GM18520 (cell line): Measurements from ENCODE around the gene TTC3.

ENCODE experiments used
- ATAC-seq: cut with Tn5 transposase; IDR thresholded peaks from one replicate; pipeline ENCODE4 v1.9.1; 2021; ENCODE audit not compliant: unreplicated experiment

The TTC3 gene

DNA sequence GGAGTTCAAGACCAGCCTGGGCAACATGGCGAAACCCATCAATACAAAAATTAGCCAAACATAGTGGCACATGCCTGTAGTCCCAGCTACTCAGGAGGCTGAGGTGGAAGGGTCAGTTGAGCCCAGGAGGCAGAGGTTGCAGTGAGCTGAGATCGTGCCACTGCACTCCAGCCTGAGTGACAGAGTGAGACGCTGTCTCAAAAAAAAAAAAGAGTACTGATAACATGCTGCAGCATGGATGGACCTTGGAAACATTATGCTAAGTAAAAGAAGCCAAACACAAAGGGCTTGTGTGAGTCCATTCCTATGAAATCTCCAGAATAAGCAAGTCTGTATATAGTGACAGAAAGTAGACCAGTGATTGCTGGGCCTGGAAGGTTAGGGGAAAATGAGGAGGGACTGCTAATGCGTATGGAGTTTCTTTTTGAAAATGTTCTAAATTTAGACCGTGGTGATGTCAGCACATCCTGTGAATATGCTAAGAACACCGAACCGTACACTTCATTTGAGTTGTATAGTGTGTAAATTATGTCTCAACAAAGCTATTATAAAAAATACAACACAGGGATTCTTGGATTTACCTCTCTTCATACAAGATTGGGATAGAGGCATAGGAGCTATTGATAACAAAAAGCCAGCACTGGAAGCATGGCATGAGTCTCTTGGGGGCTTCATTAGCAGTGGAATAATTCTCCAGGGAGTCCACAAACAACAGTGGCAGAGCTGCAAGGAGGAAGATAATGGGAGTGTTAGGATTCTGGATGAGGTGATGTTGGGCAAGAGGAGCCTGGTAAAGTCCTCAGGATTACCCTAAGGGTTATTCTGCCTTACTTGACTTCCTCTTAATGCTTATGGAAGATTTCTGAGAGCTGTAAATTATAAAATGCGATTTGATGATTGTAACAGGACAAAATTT lies 73.5 kb downstream of the TTC3 start:
- no peak for ATAC-seq

DNA sequence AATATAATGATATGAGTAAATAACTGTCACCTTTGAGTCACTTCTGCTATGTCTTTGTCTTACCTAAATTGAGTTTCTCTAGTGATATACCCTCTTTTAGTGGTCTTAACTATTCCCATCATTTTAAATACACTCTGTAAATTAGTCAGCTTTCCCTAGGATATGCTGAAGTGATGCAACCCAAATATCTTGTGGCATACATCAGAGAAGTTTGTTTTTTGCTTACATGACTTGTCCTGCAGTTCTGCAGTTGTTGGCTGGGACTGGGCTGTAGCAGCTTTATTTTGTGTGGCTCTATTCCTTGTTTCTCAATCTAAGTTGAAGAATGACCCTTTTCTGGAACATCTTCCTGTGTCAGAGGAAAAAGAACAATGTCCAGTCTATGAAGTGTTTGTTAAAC lies 76.4 kb downstream of the TTC3 start:
- no peak for ATAC-seq

DNA sequence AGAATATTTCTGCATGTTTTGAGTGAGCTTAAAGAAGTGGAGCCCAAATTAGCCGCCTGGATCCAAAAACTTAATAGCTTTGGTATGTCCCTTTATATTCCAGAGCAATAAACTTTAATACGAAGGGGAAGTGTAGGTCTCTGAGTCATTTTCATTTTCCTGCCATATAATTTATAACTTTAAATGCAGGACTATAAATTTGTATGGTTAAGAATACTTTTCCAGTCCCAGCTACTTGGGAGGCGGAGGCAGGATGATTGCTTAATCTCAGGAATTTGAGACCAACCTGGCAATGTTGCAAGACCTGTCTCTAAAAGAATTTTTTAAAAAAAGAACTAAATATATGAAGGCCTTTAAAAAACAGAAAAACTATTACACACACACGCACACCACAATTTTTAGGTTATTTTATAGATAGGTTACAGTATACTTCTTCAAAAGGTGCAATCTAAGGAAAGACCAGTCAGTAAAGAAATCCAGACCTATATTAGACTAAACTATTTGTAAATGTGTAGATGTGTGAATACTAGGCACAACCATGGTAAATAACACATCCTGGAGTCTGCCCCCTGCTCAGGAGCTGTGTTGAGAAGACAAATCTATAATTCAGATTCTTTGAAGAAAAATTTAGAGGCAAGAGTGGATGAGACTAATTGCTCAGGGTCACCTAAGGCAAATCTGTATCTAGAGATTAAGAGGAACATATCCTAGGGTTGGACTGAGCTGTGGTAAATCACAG lies 80.3 kb downstream of the TTC3 start:
- ATAC-seq: no peak

- ATAC-seq: no peak
Measured at GRCh38 chr21:37153935-37154350, 80.9 kb downstream of the TTC3 start.

DNA sequence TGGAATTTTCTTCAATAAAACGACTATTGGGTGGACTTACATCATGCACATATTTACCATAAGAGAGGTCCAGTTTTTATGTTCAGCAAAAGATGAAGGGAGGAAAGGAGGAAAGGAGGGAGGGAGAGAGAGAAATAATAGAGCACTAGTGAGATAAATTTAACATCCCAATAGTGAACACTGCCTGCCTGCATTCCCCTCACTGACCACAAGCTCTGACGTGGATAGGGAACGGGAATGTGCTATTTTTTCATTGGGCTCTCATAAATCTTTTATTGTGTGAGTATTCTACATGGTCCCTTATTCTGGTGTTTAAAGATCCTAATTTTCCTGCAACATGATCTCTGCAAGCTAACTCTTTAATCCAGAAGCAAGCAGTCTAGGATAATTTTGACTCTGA lies 82.1 kb downstream of the TTC3 start:
- no peak for ATAC-seq

DNA sequence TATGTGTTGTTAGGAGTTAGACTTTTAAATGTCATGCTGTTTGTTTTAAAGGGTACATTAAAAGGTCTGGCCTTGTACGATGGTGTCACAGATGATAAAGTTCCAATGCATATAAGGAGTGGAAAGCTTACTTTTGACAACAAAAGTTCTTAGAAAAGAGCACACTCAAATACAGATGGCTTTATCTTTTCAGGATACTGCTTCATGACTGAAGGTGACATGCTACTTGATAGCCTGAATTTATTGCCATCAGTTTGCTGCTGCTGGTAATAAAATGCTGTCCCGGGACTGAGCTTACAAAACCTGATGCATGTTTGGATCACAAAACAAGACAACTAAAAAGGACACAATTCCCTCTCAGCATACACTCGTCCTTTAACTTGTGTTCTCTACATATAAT lies 84.9 kb downstream of the TTC3 start:
- no peak for ATAC-seq

- ATAC-seq: no peak
Measured at GRCh38 chr21:37159053-37159776, 86.2 kb downstream of the TTC3 start.

GRCh38 chr21:37159949-37160348 lies 86.9 kb downstream of the TTC3 start:
- no peak for ATAC-seq

DNA sequence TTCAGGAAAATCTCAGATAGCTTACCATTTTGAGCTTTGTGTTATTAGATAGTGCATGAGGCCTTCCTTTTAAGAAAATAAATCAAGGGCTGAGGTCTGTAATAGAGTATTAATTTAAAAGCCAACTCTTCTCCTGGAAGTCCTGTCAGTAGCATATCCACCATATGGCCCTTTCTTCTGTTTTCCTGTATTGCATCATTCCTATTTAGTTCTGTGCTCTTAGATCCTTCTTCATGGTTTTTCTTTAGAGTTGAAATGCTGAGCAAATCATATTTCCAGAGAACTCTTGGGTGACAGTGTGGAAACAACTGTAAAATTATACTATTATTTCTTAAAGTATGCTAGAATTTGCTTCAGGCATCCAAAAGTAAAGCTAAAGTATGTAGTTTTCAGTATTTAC lies 91.7 kb downstream of the TTC3 start:
- no peak for ATAC-seq

- no peak for ATAC-seq
Measured at GRCh38 chr21:37165586-37165985, 92.5 kb downstream of the TTC3 start.

GRCh38 chr21:37166733-37167132 lies 93.7 kb downstream of the TTC3 start:
- no peak for ATAC-seq

- ATAC-seq: no peak
Measured at GRCh38 chr21:37168666-37169065, 95.6 kb downstream of the TTC3 start.

DNA sequence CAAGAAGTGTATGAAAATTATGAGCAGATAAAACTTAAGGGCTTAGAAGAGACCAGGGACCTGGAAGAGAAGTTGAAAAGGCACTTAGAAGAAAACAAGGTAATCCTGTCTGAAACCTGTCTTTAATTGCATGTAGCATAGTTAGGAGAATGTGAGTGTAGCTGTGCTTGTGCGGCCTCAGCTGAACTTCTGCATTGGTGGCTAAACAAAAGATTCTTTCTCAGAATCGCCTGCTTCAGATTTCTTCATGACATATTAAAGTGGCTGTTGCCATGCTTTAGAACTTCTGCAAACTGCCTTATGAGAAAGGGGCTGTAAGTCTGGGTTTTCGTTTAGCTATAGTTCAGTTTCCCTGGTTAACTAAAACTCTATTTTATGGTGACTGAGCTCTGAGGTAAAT lies 99.6 kb downstream of the TTC3 start:
- no peak for ATAC-seq

GRCh38 chr21:37176716-37177115 lies 103.7 kb downstream of the TTC3 start:
- no peak for ATAC-seq

DNA sequence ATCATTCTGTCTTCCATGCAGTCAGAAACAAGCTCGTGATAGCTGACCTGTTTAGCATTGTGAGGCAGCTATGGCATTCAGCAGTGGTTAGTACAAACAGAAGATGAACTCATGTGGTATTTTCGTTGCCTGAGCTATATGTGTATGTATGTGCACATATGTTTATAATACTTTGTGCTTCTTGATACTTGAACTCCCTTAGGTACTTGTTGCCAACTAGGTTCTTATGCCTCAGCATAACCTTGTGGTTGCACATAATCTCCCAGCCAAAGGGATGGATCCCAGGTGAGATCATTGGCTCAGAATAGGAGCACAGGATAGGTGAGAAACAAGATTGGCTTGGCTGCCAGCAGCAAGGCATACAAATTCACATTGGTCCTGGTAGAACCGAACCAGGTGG lies 108.0 kb downstream of the TTC3 start:
- no peak for ATAC-seq

DNA sequence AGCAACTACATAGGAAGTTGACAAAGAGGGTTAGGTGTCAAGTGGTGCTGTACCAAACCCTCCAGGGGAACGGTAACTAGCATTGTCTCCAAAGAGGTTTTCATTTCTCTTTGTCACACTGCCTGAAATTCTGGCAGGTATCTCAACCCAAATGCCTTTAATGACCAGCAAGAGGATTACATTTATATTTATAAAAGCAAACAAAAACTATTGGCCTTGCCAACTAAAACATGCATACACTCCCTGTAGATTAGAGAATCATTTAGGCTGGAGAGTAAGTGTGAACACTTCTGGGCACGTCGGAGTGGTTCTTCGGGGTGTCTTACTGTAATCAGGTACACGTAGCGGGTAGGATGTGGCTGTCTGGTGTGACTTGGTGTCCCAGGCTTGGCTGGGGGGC lies 109.2 kb downstream of the TTC3 start:
- no peak for ATAC-seq

DNA sequence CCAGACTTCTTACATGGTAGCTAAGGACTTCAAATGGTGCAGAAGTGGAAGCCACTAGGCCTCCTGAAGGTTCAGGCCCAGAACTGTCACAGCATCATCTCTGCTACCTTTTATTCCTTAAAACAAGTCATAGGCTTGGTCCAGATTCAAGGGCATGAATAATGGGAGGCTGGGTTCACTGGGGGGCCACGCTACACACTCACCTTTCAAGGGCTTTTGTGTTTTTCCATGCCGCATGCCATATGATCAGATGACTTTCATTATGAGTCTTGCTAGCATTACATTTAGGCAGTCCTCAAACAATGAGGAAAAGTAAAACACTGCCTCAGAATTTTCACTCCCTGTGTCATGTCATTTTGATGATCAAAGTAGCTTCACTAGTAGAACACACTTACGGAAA lies 110.7 kb downstream of the TTC3 start:
- no peak for ATAC-seq

DNA sequence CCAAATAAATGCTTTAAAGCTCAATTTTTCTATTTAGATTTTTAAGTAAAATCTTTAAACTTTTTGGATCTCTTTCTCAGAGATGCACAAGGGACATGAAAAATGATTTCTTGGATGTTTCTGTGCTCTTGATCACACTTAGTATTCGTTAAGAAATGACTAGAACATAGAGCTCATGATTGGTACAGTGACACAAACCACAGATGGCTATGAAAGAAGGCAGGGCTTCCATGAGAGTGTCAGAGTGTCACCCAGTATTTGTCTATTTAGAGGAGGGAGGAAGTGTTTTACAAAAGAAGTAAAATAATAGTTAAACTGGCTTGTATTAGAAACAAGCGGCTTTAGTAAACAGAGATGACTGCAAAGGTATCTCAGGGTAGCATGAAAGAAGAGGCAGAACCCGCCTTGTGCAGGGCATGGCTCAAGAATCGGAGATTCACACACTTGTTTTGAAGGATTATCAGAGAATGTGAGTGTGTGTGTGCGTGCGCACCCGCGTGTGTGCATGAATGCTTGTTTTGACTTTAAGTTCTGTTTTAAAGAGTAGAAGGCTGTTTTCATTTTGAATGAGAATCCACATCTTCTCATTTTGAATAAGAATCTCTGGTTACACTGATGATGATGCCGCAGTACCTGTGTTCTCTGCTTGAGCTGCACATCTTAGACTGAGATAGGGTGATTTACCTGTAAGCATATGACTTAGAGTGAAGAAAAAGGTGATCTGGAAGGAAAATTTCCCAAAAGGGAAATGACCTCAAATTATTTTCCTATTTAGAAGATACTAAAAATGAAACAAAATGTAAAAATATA lies 111.9 kb downstream of the TTC3 start:
- no peak for ATAC-seq

- ATAC-seq: no peak
Measured at GRCh38 chr21:37186983-37187382, 113.9 kb downstream of the TTC3 start.

DNA sequence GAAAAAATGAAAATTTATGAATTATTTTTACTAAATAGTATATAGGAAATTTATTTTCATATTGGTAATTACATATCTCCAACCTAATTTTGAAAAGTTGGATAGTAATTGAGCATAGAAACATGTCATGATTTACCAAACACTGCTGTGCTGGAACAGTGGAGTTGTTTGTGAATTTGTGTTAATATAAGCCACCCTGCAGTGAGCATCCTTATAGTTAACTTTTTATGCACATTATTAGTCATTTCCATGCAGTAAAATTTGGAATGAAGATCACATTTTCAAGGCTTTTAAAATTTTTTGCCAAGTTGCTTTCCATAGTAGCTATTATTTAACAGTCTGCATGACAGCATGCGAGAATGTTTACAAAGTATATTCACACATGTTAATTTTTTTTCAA lies 115.8 kb downstream of the TTC3 start:
- no peak for ATAC-seq

DNA sequence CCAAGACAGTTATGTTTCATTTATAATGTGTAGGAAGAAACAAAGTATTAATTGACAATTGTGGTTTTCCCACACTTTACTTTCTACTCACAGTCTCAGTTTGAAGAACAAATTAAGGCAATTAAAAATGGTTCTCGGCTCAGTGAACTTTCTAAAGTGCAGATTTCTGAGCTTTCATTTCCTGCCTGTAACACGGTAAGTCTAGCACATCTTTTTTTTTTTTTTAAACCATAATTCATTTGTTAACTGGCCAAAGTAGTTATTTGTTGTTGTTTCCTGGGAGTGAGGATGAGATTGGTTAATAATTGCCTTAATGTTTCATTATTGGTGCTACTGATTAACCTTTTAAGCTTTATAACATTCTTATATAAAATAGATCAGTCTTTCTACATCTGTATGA lies 119.0 kb downstream of the TTC3 start:
- ATAC-seq: no peak
